IPS-NIHi11 (cell line): ENCODE measurements around the gene TAGLN2.
A peak's percentile ranks its signal among the peaks of the same experiment; 100 is the strongest.
"Not testable (repeated sequence)": the region's sequence is repeated elsewhere in the genome, so short reads cannot be mapped to it uniquely, and the experiment has no call there.

Experiments
- DNase-seq: peaks from one replicate; pipeline ENCODE4 v3.0.0; 2012; ENCODE audit warnings: mixed read lengths, low spot score

The TAGLN2 gene

DNA sequence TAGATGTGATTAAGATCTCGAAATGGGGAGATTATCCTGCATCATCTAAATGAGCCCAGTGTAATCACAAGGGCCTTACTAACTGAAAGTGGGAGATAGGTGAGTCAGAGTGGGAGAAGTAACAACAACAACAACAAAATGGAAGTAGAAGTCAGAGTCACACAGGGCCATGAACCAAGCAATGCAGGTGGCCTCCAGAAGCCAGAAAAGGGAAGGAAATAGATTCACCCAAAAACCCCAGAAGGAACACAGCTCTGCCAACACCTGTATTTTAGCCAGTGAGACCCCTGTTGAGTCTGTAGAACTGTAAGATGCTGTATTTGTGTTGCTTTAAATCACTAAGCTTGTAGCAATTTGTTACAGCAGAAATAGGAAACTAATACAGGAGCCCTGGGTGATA, 4.1 kb downstream of the TAGLN2 start:
- DNase-seq, result no peak

DNA sequence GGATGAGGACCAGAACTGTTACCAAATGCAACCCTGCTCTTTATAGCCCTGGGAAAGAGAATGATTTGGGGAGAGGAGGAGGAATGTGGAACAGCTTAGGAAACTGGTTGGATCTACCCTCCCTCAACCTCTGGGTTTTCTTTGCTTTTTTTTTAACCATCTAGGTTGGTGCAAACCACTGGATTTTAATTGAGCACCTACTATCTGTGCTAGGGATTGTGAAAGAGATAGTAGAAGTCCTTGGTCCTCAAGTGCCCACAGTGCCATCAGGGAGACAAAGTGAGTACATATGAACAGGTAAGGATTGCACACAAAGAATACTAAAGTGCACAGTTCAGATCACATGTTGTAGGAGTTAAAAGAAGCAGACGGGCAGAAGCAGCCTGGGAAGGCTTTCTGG, 4.7 kb downstream of the TAGLN2 start:
- DNase-seq, result no peak

DNA sequence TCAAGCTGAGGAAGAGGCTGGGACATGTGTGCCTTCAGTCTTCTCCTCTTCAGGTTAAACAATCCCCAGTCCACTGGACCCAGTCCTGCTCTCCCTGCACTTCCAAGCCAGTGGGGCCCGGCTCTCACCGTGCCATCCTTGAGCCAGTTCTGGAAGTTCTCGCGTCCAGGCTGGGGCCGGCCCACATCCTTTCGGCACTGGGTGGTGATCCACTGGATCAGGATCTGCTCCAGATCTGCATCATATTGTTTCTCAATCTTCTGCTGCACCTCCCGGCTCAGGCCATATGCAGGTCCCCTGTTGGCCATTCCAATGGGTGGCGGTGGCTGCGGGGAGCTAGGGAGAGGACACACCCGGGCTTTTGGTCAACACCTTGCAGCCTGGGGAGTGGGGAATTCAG, 5.1 kb downstream of the TAGLN2 start:
- DNase-seq, result no peak

DNA sequence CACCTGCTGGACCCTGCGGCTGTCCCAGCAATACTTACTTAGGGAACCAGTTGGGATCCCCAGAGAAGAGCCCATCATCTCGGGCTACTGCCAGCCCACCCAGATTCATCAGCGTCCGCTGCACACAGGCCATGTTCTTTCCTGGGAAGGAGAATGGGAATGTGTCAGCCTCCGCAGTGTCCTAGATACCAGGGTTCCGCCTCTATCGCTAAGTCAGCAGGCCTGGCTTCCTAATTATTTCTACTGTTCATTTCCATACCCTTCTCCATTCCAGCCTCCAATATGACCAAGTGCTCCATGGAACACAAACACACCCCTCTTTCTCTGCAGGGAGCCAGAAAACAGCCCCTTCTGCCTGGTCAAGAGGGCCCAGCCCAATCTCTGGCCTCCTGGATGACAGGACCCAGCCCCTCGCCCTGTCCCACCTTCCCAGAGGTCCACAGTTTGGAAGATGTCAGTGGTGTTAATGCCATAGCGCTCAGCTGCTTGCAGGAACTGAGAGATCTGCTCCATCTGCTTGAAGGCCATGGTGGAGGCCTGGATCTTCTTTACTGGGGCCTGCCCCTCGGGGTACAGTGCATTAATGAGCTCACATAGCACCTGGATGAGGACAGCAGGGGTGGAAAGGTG, 6.0 kb downstream of the TAGLN2 start:
- DNase-seq, result no peak

DNA sequence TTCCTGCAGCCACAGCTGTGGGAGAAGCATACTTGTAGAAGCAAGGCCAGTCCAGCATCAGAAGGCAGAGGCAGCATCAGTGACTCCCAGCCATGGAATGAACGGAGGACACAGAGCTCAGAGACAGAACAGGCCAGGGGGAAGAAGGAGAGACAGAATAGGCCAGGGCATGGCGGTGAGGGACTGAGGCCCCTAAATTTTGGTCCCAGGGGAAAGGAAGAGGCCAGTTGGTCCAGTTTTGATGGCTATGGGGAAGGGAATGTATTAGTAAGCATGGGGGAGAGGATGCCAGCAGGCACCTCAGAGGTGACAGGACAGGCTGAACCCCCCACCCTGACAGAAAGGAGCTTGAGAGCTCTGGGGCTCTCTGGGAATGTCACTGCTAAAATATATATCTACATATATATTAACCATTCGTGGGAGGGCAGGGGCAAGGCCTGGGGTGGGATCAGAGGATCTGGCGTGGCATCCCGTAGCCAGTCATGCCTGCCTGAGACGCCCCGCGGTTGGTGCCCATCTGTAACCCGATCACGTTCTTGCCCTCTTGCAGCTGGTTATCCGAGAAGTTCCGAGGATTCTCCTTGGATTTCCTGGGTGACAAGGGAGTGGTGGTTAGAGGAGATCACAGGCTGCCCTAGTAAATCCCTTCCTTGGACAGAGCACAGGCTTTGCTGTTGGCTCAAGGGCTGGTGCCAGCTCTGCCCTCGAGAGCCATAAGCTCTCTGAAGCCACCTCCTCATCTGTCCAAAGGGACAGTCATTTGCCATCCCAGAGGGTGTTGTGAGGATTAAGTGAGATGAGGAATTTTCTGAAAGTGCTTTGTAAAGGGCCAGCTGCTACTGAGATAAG, 6.7 kb downstream of the TAGLN2 start:
- no peak for DNase-seq

DNA sequence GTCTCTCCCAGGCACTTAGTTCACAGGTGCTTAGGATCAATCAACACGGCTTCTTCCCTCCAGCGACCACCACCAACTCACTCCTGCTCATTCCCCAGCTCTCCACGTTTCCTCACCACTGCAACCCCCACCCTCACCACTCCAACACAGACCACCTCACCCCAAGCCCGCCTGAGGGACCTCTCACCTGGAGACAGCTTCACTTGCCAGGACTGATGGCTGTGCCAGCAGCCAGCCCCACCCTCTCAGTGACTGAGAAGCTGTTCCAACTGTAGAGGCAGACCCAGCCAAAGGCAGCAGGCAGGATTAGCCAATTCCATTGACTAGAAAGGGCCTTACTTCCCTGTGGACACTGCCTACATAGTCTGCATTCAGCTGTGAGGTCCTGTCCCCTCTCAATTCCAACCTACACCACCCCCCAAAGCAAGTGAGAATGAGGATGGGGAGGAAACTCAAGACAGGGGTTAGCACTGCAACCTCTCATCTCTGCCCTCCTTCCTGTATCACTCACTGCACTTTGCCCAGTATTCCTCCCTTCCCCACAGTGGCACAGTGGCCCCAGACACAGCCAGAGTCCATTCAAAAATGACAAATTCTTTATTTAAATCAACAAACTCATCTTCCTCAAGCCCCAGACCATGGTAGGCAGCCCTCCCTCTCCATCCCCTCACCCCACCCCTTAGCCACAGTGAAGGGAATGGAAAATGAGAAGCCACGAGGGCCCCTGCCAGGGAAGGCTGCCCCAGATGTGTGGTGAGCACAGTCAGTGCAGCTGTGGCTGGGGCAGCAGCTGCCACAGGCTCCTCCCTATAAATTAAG, 7.6 kb downstream of the TAGLN2 start:
- DNase-seq, result no peak

DNA sequence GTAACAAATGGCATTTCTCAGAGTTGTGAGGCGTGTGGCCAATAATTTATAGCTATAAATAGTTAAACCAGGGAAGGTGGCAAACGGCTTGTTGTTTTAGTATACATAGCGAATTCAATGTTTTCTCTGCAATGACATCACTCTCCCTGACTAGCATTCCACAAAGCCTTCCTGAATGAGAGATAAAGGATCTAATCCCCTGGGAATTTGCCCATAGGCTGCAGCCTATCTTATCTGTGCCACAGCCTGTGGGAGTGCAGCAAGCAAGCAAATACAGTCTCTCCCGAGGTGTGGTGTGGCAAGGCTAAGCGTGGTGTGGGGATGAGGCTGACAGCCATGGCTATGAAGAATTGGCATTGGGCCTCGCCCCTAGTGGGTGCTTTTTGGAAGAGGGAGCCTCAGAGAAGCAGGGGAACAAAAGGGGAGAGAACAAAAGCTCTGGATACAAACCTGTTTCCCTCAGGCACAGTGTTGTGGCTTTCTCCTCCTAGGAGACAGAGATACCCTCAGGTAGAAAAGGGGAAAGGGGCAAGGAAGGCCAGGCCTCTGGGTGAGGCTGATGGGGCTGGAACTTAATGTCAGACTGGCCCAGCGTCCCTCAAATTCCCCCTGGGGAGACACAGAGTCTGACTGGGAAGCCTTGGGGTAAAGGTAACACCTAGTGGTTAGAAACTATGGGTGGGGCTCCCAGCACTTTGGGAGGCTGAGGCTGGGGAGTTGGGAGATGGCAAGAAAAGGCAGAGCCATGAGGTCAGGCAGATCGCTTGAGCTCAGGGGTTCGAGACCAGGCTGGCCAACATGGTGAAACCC, 8.9 kb downstream of the TAGLN2 start:
- peak; percentile 48 for DNase-seq

DNA sequence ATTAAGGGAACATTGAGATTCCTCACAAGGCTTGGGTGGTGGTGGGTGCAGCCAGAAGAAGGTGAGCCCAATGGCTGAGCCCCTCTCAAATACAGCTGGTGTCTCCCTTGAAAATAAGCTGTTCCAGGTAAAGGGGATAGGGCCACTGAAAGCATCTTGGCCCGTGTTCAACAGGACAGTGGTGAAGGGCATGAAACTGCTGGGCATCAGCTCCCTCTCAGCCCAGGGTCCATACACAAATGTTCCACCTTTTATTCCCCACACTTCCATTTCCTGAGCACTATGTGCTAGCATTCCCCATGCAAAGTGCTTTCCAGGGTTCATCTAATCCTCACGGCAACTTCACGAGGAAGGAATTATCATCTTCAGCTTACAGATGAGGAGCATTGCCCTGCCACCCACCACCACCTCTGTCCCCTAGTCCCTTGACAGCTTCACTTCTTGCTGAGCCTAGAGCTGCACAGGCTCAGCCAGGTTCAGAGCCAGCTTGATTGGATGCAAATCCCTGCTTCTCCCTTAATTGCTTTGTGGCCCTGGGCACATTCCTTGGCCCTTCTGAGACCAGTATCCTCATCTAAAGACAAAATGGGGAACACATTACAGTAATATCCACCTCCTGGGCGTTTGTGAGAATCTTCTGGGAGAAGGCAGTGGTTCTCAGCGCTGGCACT, 9.6 kb downstream of the TAGLN2 start:
- no peak for DNase-seq

DNA sequence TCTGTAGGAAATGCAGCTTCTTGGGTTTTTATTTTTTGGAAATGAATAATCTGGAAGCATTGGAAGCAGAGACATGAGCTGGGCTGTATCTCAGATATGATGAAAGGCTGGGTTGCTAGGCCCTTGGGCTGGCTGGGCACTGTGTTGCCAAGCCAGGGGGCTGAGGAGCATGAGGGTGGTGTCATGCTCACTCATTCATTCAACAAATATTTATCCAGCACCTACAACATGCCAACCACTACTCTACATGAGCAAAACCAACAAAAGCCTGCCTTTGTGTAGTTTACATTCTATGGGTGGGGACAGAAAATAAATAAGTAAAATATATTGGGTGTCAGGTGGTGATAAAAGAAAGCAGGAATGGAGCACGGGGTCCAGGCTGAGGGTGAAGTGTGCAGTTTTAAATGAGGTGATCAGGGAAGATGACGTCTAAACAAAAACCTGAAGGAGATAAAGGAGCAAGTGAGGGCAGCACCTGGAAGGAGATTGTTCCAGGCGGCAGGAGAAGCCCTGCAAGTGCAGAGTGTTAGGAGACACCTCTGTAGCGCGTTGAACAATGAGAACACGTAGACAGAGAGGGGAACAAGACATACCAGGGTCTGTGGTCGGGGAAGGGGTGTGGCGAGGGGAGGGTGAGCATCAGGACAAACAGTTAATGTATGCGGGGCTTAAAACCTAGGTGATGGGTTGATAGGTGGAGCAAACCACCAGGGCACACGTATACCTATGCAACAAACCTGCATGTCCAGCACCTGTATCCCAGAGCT, 10.9 kb downstream of the TAGLN2 start:
- no peak for DNase-seq

DNA sequence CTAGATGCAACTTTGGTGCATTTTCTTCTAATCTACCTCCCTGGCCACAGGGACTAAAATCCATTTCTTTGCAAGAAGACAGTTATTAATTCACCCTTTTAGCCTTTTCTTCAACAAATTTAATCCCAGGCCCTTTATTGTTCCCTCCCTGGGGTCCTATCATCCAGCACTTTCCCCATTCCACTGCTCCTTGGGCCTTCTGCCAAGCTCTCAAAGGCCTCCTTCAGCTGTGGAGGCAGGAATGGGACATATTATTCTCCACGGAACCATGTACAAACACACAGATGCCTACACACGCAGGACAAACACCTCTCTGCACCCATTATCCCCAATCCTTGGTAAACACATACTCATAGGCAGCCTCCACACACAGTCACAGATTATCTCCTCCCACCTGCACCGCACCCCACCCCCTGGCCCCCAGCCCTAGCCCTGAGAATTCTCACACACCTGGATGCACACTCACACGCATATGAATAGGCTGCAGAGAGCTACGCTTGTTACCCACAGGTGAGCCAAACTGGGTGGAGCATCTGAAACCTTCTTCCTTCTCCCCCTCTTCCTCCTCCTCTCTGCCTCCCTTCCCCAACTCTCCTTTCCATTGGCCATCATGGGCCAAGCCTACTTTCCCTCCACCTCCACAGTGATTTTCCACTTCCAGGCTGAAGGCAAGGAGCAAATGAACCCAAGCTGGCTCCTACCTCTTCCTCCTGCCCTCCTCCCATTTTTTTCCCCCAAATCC, 11.7 kb downstream of the TAGLN2 start:
- peak; percentile 45 for DNase-seq

DNA sequence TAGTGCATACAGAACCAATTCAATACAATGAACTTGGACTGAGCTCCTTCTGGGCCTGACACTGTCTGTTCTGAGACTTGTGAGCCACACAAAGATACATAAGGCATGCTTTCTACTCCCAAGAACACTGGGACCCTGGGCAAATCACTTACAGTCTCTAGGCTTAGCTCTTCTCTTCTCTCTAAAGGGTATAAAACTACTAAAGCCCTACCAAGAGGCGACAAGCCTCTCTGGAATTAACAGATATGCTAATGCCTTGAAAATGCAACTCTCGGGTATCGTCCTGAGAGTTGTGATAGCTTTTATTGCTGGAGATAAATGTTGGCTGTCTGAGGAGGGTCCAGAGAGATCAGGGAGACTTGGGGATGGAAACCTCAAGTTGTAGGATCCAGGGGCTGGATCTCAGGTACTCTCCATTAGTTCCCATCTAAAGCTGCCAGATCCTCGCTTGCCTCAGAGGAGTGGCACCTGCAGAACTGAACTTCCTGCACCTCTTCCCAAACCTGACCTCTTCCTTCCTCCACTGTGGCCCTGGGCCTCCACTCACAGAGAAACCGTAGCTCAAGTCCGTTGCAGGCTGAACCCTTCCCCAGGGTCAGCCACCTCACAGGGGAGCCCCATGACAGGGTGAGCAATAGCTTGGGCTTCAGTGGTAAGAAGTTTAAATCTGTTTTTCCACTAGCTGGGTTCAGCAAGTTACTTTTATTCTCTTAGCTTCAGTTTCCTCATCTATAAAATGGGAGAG, 13.8 kb downstream of the TAGLN2 start:
- no peak for DNase-seq

DNA sequence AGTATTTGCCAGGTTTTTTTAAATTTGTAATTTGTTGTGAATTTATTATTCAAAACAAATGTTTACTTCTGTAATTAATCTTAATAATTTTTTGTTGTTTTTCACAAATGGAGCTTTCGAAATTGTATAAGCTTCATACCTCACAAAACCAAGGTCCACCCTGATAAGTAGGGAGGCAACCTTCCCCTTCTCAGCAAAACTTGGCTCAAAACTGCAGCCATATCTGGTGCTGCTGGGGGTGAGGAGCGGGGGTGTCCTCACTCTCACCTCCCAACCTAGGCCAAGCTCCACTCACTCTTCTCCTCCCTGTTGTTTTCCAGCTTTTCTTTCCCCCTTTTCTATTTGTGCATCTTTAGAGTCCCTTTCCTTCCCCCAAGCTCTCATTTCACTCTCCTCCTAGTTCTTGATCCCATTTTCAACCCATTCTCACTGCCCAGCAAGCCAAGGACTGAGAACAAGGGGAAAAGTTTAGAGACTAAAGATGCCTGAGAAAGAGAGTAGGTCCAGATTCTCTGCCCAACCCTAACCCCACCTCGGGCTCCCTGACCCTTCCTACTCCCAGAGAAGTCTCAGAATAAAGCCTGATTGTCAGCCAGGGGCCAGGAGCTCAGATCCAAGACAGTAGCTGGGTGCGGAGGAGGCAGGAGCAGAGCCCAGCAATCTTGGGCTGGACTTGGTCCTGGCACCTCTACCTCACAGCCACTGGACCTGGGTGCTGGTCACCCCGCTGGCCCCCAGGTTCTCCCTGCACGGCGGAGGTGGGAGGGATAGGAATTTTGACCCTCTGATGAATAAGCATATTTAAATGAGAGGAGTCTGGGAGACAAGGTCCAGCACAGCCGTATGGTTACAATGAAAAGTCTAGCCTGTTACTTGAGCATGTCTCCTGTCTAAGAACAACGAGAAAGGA, 17.0 kb downstream of the TAGLN2 start:
- DNase-seq, result no peak

DNA sequence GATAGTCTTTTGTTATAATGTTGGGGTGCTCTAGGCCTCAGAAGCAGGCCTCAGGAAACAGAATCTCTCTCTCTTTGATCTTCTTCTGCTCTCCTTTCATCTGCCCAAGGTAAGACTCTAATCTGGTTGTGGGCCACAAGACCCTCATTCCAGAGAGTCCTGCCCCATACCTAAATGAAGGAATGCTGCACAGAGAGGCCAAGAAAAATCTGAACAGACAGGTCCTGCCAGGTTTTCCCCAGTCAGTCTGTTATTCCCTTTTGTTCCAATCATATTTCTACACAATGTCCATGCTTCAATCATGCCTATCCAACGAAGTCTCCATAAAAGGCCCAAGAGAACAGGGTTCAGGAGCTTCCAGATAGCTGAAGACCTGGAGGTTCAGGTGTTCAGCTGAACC, 18.3 kb downstream of the TAGLN2 start:
- DNase-seq, result no peak

DNA sequence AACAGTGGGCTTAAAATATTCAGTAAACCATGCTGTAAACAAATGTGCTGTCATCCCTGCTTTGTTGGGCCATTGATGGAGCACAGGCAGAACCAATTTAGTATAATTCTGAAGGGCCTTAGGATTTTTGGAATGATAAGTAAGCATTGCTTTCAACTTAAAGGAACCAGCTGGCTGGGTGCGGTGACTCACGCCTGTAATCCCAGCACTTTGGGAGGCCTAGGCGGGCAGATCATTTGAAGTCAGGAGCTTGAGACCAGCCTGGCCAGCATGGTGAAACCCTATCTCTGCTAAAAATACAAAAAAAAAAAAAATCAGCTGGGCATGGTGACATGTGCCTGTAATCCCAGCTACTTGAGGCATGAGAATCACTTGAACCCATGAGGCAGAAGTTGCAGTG, 21.3 kb downstream of the TAGLN2 start:
- not testable (repeated sequence) for DNase-seq

DNA sequence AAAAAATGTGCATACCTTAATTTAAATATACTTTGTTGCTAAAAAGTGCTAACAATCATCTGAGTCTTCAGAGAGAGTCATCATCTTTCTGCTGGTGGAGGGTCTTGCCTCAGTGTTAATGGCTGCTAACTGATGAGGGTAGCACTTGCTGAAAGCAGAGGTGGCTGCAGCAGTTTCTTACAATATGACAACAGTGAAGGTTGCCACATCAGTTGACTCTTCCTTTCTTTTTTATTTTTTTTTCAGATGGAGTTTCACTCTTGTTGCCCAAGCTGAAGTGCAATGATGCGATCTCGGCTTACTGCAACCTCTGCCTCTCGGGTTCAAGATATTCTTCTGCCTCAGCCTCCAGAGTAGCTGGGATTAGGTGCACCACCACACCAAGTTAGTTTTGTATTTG, 22.8 kb downstream of the TAGLN2 start:
- DNase-seq, result no peak

DNA sequence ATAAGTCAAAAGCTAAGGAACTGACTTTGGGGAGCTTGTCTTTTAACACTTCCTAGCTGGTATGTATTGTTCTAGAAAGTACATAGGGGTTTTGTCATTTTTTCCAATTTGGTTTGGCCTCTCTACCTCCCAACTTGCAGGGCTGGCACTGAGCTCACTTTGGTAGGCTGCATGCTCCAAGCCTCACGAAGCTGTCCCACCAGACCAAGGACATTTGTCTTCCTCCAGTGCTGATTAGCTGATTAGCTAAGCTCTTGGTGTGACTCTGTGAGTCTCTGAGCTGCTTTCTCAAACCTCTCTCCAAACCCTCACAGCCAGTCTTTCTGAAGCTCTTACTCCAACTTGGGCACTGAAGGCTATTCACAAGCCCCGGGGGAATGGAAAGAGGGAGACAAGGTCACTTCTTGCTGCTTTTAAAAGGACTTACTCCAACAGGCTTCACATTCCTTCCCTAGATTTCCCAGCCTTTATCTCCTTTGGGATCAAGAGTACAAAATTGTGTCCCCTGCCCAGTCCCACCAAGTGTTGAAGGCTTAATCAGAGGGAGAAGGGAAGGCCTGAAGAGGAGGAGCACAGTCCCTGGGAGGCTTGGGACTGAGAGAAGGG, 24.4 kb downstream of the TAGLN2 start:
- DNase-seq, result no peak

DNA sequence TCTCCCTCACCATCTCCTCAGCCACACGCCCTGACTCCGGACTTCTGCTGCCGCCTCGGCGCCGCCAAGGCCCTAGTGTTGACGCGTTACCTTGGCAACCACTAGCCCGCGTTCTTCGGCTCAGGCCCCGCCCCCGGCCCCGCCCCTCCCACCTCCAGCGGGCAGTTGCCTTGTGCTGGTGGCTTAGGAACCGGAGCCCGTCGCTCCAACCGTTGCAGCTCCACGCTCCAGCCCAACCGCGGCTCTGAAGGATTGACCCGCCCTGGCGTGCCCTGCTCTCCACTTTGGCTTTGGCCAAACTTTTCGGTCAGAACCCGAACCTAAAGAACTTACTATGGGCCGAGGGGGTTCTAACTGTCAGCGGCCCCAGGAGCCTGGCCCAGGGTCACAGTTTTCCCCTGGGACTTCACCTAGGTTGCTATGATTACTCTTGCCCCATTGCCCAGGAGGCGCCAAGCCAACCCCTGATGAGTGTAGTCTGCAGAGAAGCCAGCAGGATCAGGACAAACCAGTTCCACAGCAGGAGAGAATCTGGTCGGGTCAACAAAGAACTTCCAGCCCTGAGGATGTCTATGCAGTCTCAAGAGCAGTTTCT, 25.1 kb downstream of the TAGLN2 start, which contains the start of gene CFAP45:
Gene CFAP45 (minus strand): TSS at position 80 of the 595 bp plus-strand sequence. CDS start 67 bp downstream, at position 13.
- peak; percentile 99 for DNase-seq
